ENCODE results near the gene TUBD1. TPM values are rescaled to one million over a fixed set of nuclear protein-coding genes. Genes with fewer than 3 reads are reported as not detected.

TUBD1 gene
- total and polyA plus RNA-seq, 2 of the 13 experiments (the other 11 are each of a cell fraction or from before 2014, with no cell fraction given) = 18.2 to 25.9 TPM

GRCh38 chr17:59848778-59849177, 44.0 kb downstream of the TUBD1 start (continued):
- TF ChIP-seq ZNF280D (CRISPR knock-in tag; IDR thresholded peaks at IDR 0.05) (no peak), EZH2 (conservative IDR thresholded peaks at IDR 0.05; ENCODE audit: low read depth, low read length) (no peak), ZBED4 (CRISPR knock-in tag; IDR thresholded peaks at IDR 0.05; ENCODE audit: borderline replicate concordance) (no peak), NFATC3 (CRISPR knock-in tag; IDR thresholded peaks at IDR 0.05) (no peak), ZBTB38 (CRISPR knock-in tag; IDR thresholded peaks at IDR 0.05) (peak; percentile 56), ZNF264 (CRISPR knock-in tag; IDR thresholded peaks at IDR 0.05) (no peak), ZNF614 (CRISPR knock-in tag; IDR thresholded peaks at IDR 0.05; ENCODE audit: borderline replicate concordance) (no peak), RELA (CRISPR knock-in tag; IDR thresholded peaks at IDR 0.05) (0 out of 2 replicates have a peak, but pooled peaks have one; percentile 43), REPIN1 (CRISPR knock-in tag; IDR thresholded peaks at IDR 0.05; ENCODE audit: borderline replicate concordance, low read depth) (peak; percentile 53; the same call in 1 of the 2 replicates), CEBPG (CRISPR knock-in tag; IDR thresholded peaks at IDR 0.05) (peak; percentile 96), ZBTB21 (CRISPR knock-in tag; IDR thresholded peaks at IDR 0.05) (0 out of 2 replicates have a peak, but pooled peaks have one; percentile 37), MXI1 (IDR thresholded peaks at IDR 0.05; ENCODE audit: borderline replicate concordance, low read depth, low read length) (no peak), IRF2 (CRISPR knock-in tag; IDR thresholded peaks at IDR 0.05) (0 out of 2 replicates have a peak, but pooled peaks have one; percentile 9), ZNF383 (CRISPR knock-in tag; IDR thresholded peaks at IDR 0.05; ENCODE audit: borderline replicate concordance) (no peak), ASH2L (IDR thresholded peaks at IDR 0.05; ENCODE audit: insufficient read length, low read depth, low read length) (no peak), ZNF501 (CRISPR knock-in tag; IDR thresholded peaks at IDR 0.05) (0 out of 2 replicates have a peak, but pooled peaks have one; percentile 19), FOXK1 (CRISPR knock-in tag; IDR thresholded peaks at IDR 0.05; ENCODE audit: borderline replicate concordance, low read depth) (peak; percentile 60; the same call in 1 of the 2 replicates), GPBP1L1 (CRISPR knock-in tag; IDR thresholded peaks at IDR 0.05) (no peak)
